SU-DHL-6 (cell line): ENCODE data around the gene CACNG5.

Source experiments
- H2AFZ ChIP-seq: fragments of 200-600 bp; sonication (generic); 2 replicates; pipeline ENCODE4 v1.6.1; 2014; ENCODE audit warnings: low read depth, mild to moderate bottlenecking, moderate library complexity, mixed read lengths, antibody characterized with exemption, low read length; ENCODE audit not compliant: severe bottlenecking
- H3F3A ChIP-seq: fragments of 200-600 bp; shearing (Covaris generic); 2 replicates; pipeline ENCODE4 v1.6.0; 2016; ENCODE audit warnings: antibody characterized with exemption, mild to moderate bottlenecking; ENCODE audit not compliant: insufficient read depth
- H3K27ac ChIP-seq: fragments of 200-600 bp; sonication (generic); 2 replicates; pipeline ENCODE4 v1.5.1; 2016; ENCODE audit warnings: low read depth, mild to moderate bottlenecking, low read length, moderate library complexity, mixed read lengths
- H3K27me3 ChIP-seq: fragments of 200-600 bp; sonication (generic), shearing (Covaris generic); 2 replicates; pipeline ENCODE4 v1.6.0; 2014; ENCODE audit warnings: mild to moderate bottlenecking, low read length
- H3K36me3 ChIP-seq: fragments of 200-600 bp; sonication (generic); 2 replicates; pipeline ENCODE4 v1.6.1; 2014; ENCODE audit warnings: mild to moderate bottlenecking, low read length, mixed read lengths
- H3K4me2 ChIP-seq: fragments of 300-600, 200-600 bp; shearing (Covaris generic), sonication (generic); 2 replicates; pipeline ENCODE4 v1.6.0; 2014; ENCODE audit warnings: low read length, low read depth, mild to moderate bottlenecking; ENCODE audit not compliant: poor library complexity, severe bottlenecking
- H3K4me3 ChIP-seq: fragments of 200-600 bp; sonication (generic); 2 replicates; pipeline ENCODE4 v1.5.1; 2014; ENCODE audit warnings: antibody characterized with exemption, low read length, mild to moderate bottlenecking, mixed read lengths; ENCODE audit not compliant: insufficient read depth, poor library complexity, severe bottlenecking
- H3K79me2 ChIP-seq: fragments of 200-600 bp; sonication (generic); 2 replicates; pipeline ENCODE4 v1.6.1; 2014; ENCODE audit warnings: mild to moderate bottlenecking, low read length, moderate library complexity; ENCODE audit not compliant: insufficient read depth
- H3K9ac ChIP-seq: fragments of 200-600 bp; sonication (generic); 2 replicates; pipeline ENCODE4 v1.7.0; 2014; ENCODE audit warnings: mild to moderate bottlenecking, low read length
- H3K9me2 ChIP-seq: fragments of 200-600 bp; sonication (generic); replicated peaks from 2 replicates; pipeline ENCODE4 v1.6.1; 2014; ENCODE audit warnings: low read length; ENCODE audit not compliant: insufficient read depth
- H3K9me3 ChIP-seq: fragments of 200-600 bp; sonication (generic); 2 replicates; pipeline ENCODE4 v1.6.1; 2014; ENCODE audit warnings: low read length, mixed read lengths; ENCODE audit not compliant: insufficient read depth
- H4K20me1 ChIP-seq: fragments of 200-600 bp; sonication (generic); 2 replicates; pipeline ENCODE4 v1.6.1; 2014; ENCODE audit warnings: low read depth, mild to moderate bottlenecking, antibody characterized with exemption, low read length, moderate library complexity, mixed read lengths
- EZH2phosphoT487 ChIP-seq: fragments of 200-600 bp; sonication (generic), shearing (Covaris generic); conservative IDR thresholded peaks from 2 replicates; pipeline ENCODE4 v1.6.1; 2018; ENCODE audit warnings: mild to moderate bottlenecking, antibody characterized with exemption, low read length, moderate library complexity, mixed read lengths
- TF ChIP-seq, protein P1 (sequence below): fragments of 200-600 bp; sonication (generic); IDR thresholded peaks from one replicate; pipeline ENCODE4 v1.5.1; 2017; ENCODE audit warnings: antibody characterized with exemption, mild to moderate bottlenecking, low read length, moderate library complexity; ENCODE audit not compliant: insufficient read depth, poor library complexity, severe bottlenecking

CACNG5 gene

DNA sequence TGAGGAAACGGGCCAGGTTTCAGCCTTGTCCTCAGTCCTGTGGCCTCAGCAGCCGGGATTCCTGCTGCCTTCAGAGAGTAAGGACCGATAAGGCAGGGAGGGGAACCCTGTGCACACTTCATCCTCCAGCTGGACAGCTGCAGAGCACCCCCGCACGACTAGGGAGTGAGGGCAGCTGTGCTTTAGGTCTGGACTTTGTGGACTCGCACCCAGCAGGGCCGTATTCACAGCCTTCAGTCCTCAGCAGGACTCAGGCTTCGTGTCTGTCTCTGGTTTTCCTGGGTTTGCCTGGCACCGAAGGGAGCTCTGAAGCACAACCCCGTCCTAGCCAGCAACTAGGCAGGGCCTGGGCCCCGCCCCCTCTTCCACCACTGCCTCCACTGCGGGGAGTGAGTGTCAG is 45.8 kb upstream of the CACNG5 start:
- Histone ChIP-seq H3F3A (peaks cover 51% of the 10 kb centered on the region), H3K9me2 (no peaks in the 10 kb centered on the region), H3K27me3 (no peaks in the 10 kb centered on the region), H4K20me1 (no peaks in the 10 kb centered on the region), H3K9ac (peak overlapping the region; percentile 44), H3K4me2 (peak overlapping the region; percentile 54), H3K79me2 (no peaks in the 10 kb centered on the region), H2AFZ (no peak overlapping the region), H3K9me3 (no peaks in the 10 kb centered on the region), H3K27ac (peak overlapping the region; percentile 99), H3K4me3 (no peak overlapping the region), H3K36me3 (peaks cover 9% of the 10 kb centered on the region)
- TF ChIP-seq, protein P1, sequence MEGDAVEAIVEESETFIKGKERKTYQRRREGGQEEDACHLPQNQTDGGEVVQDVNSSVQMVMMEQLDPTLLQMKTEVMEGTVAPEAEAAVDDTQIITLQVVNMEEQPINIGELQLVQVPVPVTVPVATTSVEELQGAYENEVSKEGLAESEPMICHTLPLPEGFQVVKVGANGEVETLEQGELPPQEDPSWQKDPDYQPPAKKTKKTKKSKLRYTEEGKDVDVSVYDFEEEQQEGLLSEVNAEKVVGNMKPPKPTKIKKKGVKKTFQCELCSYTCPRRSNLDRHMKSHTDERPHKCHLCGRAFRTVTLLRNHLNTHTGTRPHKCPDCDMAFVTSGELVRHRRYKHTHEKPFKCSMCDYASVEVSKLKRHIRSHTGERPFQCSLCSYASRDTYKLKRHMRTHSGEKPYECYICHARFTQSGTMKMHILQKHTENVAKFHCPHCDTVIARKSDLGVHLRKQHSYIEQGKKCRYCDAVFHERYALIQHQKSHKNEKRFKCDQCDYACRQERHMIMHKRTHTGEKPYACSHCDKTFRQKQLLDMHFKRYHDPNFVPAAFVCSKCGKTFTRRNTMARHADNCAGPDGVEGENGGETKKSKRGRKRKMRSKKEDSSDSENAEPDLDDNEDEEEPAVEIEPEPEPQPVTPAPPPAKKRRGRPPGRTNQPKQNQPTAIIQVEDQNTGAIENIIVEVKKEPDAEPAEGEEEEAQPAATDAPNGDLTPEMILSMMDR: no peak
- TF ChIP-seq EZH2phosphoT487: no peak

DNA sequence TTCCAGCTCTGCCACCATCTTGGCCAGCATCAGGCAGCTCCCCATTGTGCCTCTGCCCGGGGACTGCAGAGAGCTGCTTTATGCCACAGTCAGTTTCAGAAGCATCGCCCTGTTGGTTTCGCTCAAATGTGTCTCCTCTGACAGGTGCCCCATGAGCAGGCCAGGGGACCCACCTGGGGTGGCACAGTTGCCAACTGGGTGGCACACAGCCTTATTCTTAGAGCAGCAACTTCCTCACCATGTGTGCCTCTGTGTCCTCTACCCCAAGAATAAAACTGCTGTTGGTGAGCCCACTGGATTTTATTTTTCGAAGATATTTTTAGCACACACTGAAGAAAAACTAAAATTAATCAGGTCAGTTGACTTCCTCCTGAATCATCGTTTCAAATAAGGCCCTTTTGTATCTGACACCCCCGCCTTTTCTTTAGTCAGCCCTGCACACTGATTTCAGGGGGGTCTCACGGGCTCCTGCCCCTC is 44.9 kb upstream of the CACNG5 start:
- H3K4me2 ChIP-seq: peak overlapping the region; percentile 54

DNA sequence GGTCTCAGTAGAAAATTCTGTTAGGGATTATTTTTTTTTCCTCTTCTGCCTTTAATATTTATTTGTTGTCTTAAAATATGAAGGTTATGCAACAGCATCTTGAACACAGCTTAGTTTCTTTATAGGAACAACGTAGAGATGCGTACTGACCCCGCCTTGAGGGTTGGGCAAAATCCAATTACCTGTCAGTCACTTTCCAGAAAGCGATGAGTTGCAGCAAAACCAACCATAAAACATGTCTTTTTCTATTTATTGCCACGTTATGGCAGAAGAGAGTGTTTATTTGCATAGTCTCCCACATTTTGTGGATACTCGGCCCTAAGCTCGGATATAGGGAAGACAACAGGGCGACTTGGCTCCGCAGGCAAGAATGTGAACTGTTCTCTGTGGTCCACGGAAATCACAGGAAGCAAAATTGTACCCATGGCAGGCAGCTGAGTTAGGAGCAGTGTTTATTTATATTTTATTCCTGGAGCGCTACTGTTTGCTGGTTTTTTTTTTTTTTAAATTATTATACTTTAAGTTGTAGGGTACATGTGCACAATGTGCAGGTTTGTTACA is 44.3 kb upstream of the CACNG5 start:
- H3K79me2 ChIP-seq: no peaks in the 10 kb centered on the region
- no peaks in the 10 kb centered on the region for H4K20me1 ChIP-seq
- no peak overlapping the region for H2AFZ ChIP-seq
- H3F3A ChIP-seq: peaks cover 43% of the 10 kb centered on the region
- H3K4me2 ChIP-seq: peak overlapping the region; percentile 54
- H3K9me2 ChIP-seq: no peaks in the 10 kb centered on the region
- H3K36me3 ChIP-seq: peaks cover 13% of the 10 kb centered on the region
- peak overlapping the region; percentile 11 for H3K4me3 ChIP-seq
- H3K27ac ChIP-seq: peak overlapping the region; percentile 99
- H3K27me3 ChIP-seq: no peaks in the 10 kb centered on the region
- TF ChIP-seq EZH2phosphoT487: no peak
- TF ChIP-seq, protein P1: no peak
- H3K9ac ChIP-seq: peak overlapping the region; percentile 44
- H3K9me3 ChIP-seq: no peaks in the 10 kb centered on the region

More for the DNA sequence above, 44.9 kb upstream of the CACNG5 start:
- Histone ChIP-seq H3F3A (peaks cover 49% of the 10 kb centered on the region), H3K79me2 (no peaks in the 10 kb centered on the region), H3K9me3 (no peaks in the 10 kb centered on the region), H3K4me3 (peak overlapping the region; percentile 11), H3K9me2 (no peaks in the 10 kb centered on the region), H3K36me3 (peaks cover 9% of the 10 kb centered on the region), H4K20me1 (no peaks in the 10 kb centered on the region), H3K27ac (peak overlapping the region; percentile 99), H3K9ac (peak overlapping the region; percentile 44), H3K27me3 (no peaks in the 10 kb centered on the region), H2AFZ (no peak overlapping the region)
- TF ChIP-seq EZH2phosphoT487: no peak
- TF ChIP-seq, protein P1: no peak
